Panc1 (cell line): ENCODE measurements around the gene AGBL1. TPM values are rescaled to one million over a fixed set of nuclear protein-coding genes. Genes with fewer than 3 reads are reported as not detected.

Experiments
- ATAC-seq: fragments of 200-7000 bp; cut with Tn5 transposase; 2 replicates; pipeline ENCODE4 v1.9.1; 2020; ENCODE audit warnings: mild to moderate bottlenecking, moderate library complexity
- BruUV-seq: library from RNA; stranded (reverse); fragments of 400-500 nt; replicated peaks from 2 replicates; lab custom pipeline; 2021; lab: Mats Ljungman, UMichigan
- CTCF ChIA-PET: fragments of 300-600 bp; sonication (Branson Sonifier 250); formaldehyde crosslinking; loops from one replicate; lab custom pipeline; 2022; ENCODE audit warnings: antibody characterized with exemption; lab: Charles Lee
- POLR2A ChIA-PET: fragments of 300-600 bp; sonication (Branson Sonifier 250); formaldehyde crosslinking; loops from one replicate; lab custom pipeline; 2022; ENCODE audit warnings: antibody characterized with exemption; lab: Charles Lee
- DNase-seq: peaks from one replicate; pipeline ENCODE4 v3.0.0-alpha.2; 2010; ENCODE audit warnings: low read depth, low spot score
- H3K27ac ChIP-seq: 2 replicates; pipeline ENCODE4 v1.5.1; 2011; ENCODE audit warnings: mild to moderate bottlenecking, low read length, inconsistent platforms
- H3K27me3 ChIP-seq: fragments of 200-500 bp; sonication (Bioruptor generic); 2 replicates; pipeline ENCODE4 v1.6.0; 2014; ENCODE audit warnings: low read length, inconsistent platforms; ENCODE audit not compliant: control insufficient read depth, insufficient read depth
- H3K36me3 ChIP-seq: fragments of 200-500 bp; sonication (Bioruptor generic); 2 replicates; pipeline ENCODE4 v1.5.1; 2014; ENCODE audit warnings: inconsistent platforms, mild to moderate bottlenecking, low read length, moderate library complexity; ENCODE audit not compliant: control insufficient read depth, insufficient read depth
- H3K4me1 ChIP-seq: 2 replicates; pipeline ENCODE4 v1.5.1; 2011; ENCODE audit warnings: inconsistent platforms, mild to moderate bottlenecking, low read length, moderate library complexity; ENCODE audit not compliant: control insufficient read depth, insufficient read depth
- H3K4me3 ChIP-seq, 2 experiments: 2 replicates each; pipeline ENCODE4 v1.5.1; 2011 to 2012; ENCODE audit warnings: low read depth in 2 of 2, low read length in 2 of 2, mild to moderate bottlenecking in 2 of 2, inconsistent platforms in 1 of 2, moderate library complexity in 1 of 2
- H3K9me3 ChIP-seq: fragments of 200-500 bp; sonication (Bioruptor generic); 2 replicates; pipeline ENCODE4 v1.5.1; 2014; ENCODE audit warnings: low read depth, mild to moderate bottlenecking, inconsistent platforms, low read length, moderate library complexity; ENCODE audit not compliant: control insufficient read depth, insufficient read depth
- CTCF ChIP-seq: fragments of 450-650 bp; IDR thresholded peaks from 2 replicates; pipeline ENCODE4 v1.5.1; 2017; ENCODE audit warnings: mild to moderate bottlenecking
- POLR2AphosphoS5 ChIP-seq: IDR thresholded peaks from 2 replicates; pipeline ENCODE4 v1.6.1; 2012; ENCODE audit warnings: mild to moderate bottlenecking, low read depth, low read length, moderate library complexity
- REST ChIP-seq, 2 experiments: IDR thresholded peaks; 2 replicates each; pipeline ENCODE4 v1.6.1; 2011 to 2012; ENCODE audit warnings: low read depth in 2 of 2, control low read depth in 1 of 2, low read length in 1 of 2, mild to moderate bottlenecking in 1 of 2, moderate library complexity in 1 of 2; ENCODE audit not compliant: insufficient read depth in 1 of 2
- SIN3A ChIP-seq: IDR thresholded peaks from 2 replicates; pipeline ENCODE4 v1.6.1; 2012; ENCODE audit warnings: low read depth, mild to moderate bottlenecking, low read length, moderate library complexity, borderline replicate concordance; ENCODE audit not compliant: insufficient read depth
- TCF7L2 ChIP-seq: IDR thresholded peaks from 2 replicates; pipeline ENCODE4 v1.6.1; 2011; ENCODE audit warnings: mild to moderate bottlenecking, low read depth, low read length, inconsistent platforms
- in situ Hi-C: cut with HindIII; loops from 2 replicates; pipeline ENCODE4 v1.10.0; 2016; ENCODE audit warnings: low sequenced_read_pairs, low pct_unique_long_range_greater_than_20kb
- intact Hi-C: fragments of 100-400 bp; cut with micrococcal nuclease; formaldehyde crosslinking; loops from one replicate; pipeline ENCODE4 v1.10.0; 2022; ENCODE audit not compliant: unreplicated experiment
- total RNA-seq: library from RNA; stranded (reverse); gene quantifications from one replicate; pipeline ENCODE4 v1.2.1, GENCODE V29; 2021; ENCODE audit not compliant: unreplicated experiment

AGBL1 gene
- total RNA-seq, 1 experiment from 2014 or later = not detected

GRCh38 chr15:86347245-86347644, 267.6 kb downstream of the AGBL1 start:
- no peak for TF ChIP-seq REST (IDR thresholded peaks at IDR 0.05; ENCODE audit: insufficient read depth in 1 of 2, low read depth in 2 of 2, low read length in 1 of 2)
- TF ChIP-seq POLR2AphosphoS5 = no peak
- no peak for TF ChIP-seq TCF7L2
- no peak overlapping the region for H3K27ac ChIP-seq
- in situ Hi-C loops (no loop called here), intact Hi-C loops (no loop called here)
- no peaks in the 10 kb centered on the region for H3K9me3 ChIP-seq
- POLR2A ChIA-PET = no interaction called here
- no peak overlapping the region for H3K4me3 ChIP-seq
- no peaks in the 10 kb centered on the region for H3K4me1 ChIP-seq
- no peaks in the 10 kb centered on the region for H3K36me3 ChIP-seq
- BruUV-seq = no TSS peak
- CTCF ChIA-PET = no interaction called here
- H3K27me3 ChIP-seq = no peaks in the 10 kb centered on the region
- ATAC-seq (no peak), DNase-seq (no peak)

GRCh38 chr15:86349565-86349964, 269.9 kb downstream of the AGBL1 start:
- ATAC-seq (no peak), DNase-seq (no peak)
- H3K9me3 ChIP-seq = no peaks in the 10 kb centered on the region
- intact Hi-C loops (no loop called here), in situ Hi-C loops (no loop called here)
- TF ChIP-seq POLR2AphosphoS5 = no peak
- no peak for TF ChIP-seq REST (IDR thresholded peaks at IDR 0.05; ENCODE audit: insufficient read depth in 1 of 2, low read depth in 2 of 2, low read length in 1 of 2)
- no peak for TF ChIP-seq TCF7L2
- TF ChIP-seq CTCF = no peak
- no peak for TF ChIP-seq SIN3A
- no peak overlapping the region for H3K27ac ChIP-seq
- H3K27me3 ChIP-seq = no peaks in the 10 kb centered on the region
- no peaks in the 10 kb centered on the region for H3K4me1 ChIP-seq
- ChIA-PET CTCF (no interaction called here), POLR2A (no interaction called here)
- no peaks in the 10 kb centered on the region for H3K36me3 ChIP-seq
- no TSS peak for BruUV-seq
- no peak overlapping the region for H3K4me3 ChIP-seq
